Right lung (tissue), 5 donors: Measurements from ENCODE around the gene GDF7. TPM values are rescaled to one million over a fixed set of nuclear protein-coding genes. Genes with fewer than 3 reads are reported as not detected.

ENCODE experiments used
- DNase-seq, 2 donors: peaks; one replicate each; pipeline ENCODE4 v3.0.0-alpha.2; 2013
- polyA plus RNA-seq, 5 donors: library from polyadenylated mRNA; unstranded; fragments of 120-200 nt; gene quantifications; one replicate each; pipeline versions ENCODE4 v1.2.1 to v1.2.3, GENCODE V29; 2013; ENCODE audit warnings: inconsistent platforms in 1 of 5, low replicate concordance in 1 of 5; ENCODE audit not compliant: insufficient read length in 5 of 5, insufficient read depth in 1 of 5

Gene GDF7
- polyA plus RNA-seq, 5 donors, result 0.16 to 0.40 (median 0.36) TPM

- no peak for DNase-seq
Observed at GRCh38 chr2:20660506-20661420, 6.2 kb upstream of the GDF7 start.

GRCh38 chr2:20661421-20662307 lies 5.3 kb upstream of the GDF7 start:
- DNase-seq, result peak; percentile 48 to 70

DNA sequence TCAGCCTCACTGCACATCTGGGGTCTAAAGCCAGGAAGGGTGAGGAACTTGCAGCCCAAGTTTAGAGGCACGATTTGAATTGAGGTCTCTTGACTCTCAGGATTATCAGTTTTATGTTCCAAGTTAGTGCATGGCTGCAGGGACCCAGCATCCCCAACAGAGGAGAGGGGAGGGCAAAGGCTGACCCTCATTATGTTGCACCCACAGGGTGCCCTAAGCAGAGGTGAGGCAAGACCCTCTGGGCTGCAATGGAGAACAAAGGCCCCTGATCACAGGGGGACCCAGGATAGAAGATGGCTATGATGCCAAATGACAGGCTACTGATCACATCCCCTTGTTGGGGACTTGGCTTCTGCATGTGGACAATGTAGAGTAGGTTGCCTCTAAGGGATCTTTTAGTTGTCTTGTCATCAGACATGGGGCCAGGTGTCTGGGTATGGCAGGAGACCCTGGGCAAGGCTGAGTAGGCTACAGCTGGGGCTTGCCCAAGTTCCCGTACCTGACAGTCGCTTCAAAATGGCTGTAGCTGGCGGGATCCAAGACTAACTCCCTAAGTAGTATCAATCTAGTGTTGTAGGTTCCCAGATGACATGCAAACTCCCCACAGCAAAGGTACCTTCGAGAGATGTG lies 4.5 kb upstream of the GDF7 start:
- DNase-seq, result no peak

- DNase-seq, result no peak
Observed at GRCh38 chr2:20663196-20664070, 3.5 kb upstream of the GDF7 start.

- DNase-seq, result no peak
Observed at GRCh38 chr2:20664071-20664390, 2.9 kb upstream of the GDF7 start.

GRCh38 chr2:20664431-20665242 lies 2.3 kb upstream of the GDF7 start:
- DNase-seq, result no peak

DNA sequence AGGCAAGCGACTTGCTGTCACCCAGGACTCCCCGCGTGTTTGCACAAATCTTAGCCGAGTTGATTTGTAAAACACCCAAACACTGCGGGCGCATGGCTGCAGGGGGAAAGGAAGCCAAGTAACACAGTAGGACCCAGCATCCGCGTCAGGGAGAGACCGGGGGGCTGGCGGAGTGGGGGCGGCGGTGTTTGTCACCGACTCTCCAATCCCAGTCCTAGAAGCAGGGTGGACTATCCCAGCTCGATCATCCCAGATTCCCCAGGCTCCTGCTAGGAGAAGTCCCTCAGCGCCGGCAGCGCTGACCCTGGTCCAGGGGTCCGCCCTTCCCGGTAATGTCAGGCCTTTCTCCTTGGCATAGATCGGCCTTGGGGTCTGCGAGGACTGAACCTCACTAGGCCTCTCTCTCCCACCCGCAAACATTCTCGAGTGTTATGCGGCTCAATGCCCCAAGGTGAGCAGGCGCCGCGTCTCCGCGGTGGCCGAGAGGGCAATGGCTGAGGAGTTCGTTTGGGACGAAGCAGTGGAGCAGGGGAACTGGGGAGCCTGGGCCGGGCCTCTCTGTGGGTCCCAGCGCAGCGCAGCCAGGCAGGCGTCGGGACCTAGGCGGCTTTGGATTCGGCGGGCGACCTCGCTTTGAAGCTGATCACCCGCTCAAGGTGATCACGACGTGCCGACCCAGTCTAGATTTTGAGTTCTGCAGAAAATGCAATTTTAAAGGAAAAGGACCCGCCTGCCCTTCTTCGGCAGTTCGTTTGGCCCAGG lies 1.5 kb upstream of the GDF7 start:
- no peak for DNase-seq

GRCh38 chr2:20666005-20666303 lies 990 bp upstream of the GDF7 start:
- no peak for DNase-seq

DNA sequence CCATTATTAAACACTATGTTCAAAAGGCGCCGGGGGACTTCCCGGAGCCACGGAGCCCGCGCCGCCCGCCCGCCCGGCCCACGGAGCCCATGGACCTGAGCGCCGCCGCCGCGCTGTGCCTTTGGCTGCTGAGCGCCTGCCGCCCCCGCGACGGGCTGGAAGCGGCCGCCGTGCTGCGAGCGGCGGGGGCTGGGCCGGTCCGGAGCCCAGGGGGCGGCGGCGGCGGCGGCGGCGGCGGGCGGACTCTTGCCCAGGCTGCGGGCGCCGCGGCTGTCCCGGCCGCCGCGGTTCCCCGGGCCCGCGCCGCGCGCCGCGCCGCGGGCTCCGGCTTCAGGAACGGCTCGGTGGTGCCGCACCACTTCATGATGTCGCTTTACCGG lies 197 bp downstream of the GDF7 start:
- DNase-seq, result no peak

- no peak for DNase-seq
Observed at GRCh38 chr2:20667531-20668401, 822 bp downstream of the GDF7 start.

DNA sequence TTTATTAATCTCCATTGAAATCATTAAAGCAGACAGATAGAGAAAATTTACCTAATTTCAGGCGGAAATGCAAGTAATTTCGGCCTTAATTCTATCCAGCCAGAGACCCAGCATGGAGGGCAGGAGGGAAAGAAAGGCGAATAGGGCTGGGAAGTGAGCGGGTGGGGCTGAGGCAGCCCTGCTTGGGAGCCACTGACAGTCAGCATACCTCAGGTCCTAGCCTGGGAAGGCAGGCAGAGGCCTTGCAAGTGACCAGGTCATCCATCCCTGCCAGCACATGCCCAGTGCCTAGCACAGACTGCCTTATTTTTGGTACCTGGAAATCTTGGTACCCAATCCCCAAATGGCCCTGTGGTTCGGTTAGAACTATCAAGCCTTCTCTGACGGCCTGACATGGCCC lies 1.5 kb downstream of the GDF7 start:
- DNase-seq, result no peak

DNA sequence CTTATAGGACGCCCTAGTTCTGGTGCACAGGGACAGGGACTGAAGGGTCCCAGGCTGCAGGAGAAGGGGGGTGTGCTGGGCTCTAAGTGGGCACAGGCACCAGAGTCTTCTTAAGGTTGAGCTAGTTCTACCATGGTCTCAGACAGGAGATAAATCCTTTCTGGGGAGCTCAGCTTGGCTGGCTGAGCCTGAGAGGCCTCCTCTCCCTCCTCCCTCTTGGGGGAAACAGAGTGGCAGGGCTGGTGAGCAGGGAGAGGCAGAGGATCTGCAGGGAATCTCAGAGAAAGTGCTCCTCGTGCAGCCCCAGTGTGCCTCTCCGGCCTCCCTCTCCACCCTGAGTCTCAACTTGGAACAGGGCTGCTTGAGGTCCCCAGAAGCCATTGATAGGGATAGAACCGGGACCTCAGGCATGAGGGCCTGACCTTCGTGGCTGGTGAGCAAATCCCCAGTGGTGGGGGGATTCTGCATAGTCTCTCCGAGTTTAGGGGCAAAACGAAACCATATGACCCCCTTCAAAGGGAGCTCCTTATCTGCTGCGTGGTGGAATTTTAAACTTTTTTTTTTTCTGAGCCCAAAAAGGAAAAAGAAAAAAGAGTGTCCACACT lies 2.0 kb downstream of the GDF7 start:
- no peak for DNase-seq

GRCh38 chr2:20669562-20670314 lies 2.8 kb downstream of the GDF7 start:
- DNase-seq, result no peak

GRCh38 chr2:20670315-20671035 lies 3.5 kb downstream of the GDF7 start:
- DNase-seq, result no peak

GRCh38 chr2:20671036-20671735 lies 4.2 kb downstream of the GDF7 start:
- DNase-seq, result no peak

- DNase-seq, result no peak
Observed at GRCh38 chr2:20671736-20672080, 4.8 kb downstream of the GDF7 start.
